H9 (cell line): Measurements from ENCODE around the gene NEURL1. TPM values are rescaled to one million over a fixed set of nuclear protein-coding genes. Genes with fewer than 3 reads are reported as not detected.

Experiments used
- DNase-seq: peaks from one replicate; pipeline ENCODE4 v3.0.0-alpha.2; 2017
- H2AFZ ChIP-seq: one replicate; pipeline ENCODE4 v1.6.1; 2013; ENCODE audit warnings: mild to moderate bottlenecking, low read length, control low read depth, moderate library complexity
- H2AK5ac ChIP-seq: 2 replicates; pipeline ENCODE4 v1.6.1; 2013; ENCODE audit warnings: low read length, control low read depth, mixed read lengths; ENCODE audit not compliant: insufficient read length
- H2BK120ac ChIP-seq: one replicate; pipeline ENCODE4 v1.6.1; 2013; ENCODE audit warnings: low read depth, mild to moderate bottlenecking, low read length, control low read depth, inconsistent platforms; ENCODE audit not compliant: poor library complexity, severe bottlenecking
- H2BK12ac ChIP-seq: 2 replicates; pipeline ENCODE4 v1.6.1; 2013; ENCODE audit warnings: low read length, control low read depth, mixed read lengths, low read depth; ENCODE audit not compliant: insufficient read length
- H2BK15ac ChIP-seq: 2 replicates; pipeline ENCODE4 v1.6.1; 2013; ENCODE audit warnings: low read depth, low read length, control low read depth
- H2BK20ac ChIP-seq: one replicate; pipeline ENCODE4 v1.6.1; 2013; ENCODE audit warnings: low read depth, mild to moderate bottlenecking, low read length, control low read depth, inconsistent platforms; ENCODE audit not compliant: poor library complexity, severe bottlenecking
- H2BK5ac ChIP-seq: 2 replicates; pipeline ENCODE4 v1.6.1; 2013; ENCODE audit warnings: low read length, control low read depth, mixed read lengths; ENCODE audit not compliant: insufficient read length
- H3K14ac ChIP-seq: 2 replicates; pipeline ENCODE4 v1.6.1; 2013; ENCODE audit warnings: low read length, control low read depth; ENCODE audit not compliant: insufficient read depth
- H3K18ac ChIP-seq: 2 replicates; pipeline ENCODE4 v1.6.1; 2013; ENCODE audit warnings: low read depth, mild to moderate bottlenecking, mixed read lengths, low read length, control low read depth; ENCODE audit not compliant: insufficient read length
- H3K23ac ChIP-seq: 2 replicates; pipeline ENCODE4 v1.6.1; 2013; ENCODE audit warnings: low read length, control low read depth, mixed read lengths, low read depth; ENCODE audit not compliant: insufficient read length
- H3K23me2 ChIP-seq: 2 replicates; pipeline ENCODE4 v1.6.1; 2013; ENCODE audit warnings: low read depth, mild to moderate bottlenecking, mixed read lengths, low read length, control low read depth; ENCODE audit not compliant: insufficient read length, poor library complexity, severe bottlenecking
- H3K27ac ChIP-seq: 2 replicates; pipeline ENCODE4 v1.5.1; 2013; ENCODE audit warnings: low read length, control low read depth, mixed read lengths, low read depth; ENCODE audit not compliant: insufficient read length
- H3K27me3 ChIP-seq: 2 replicates; pipeline ENCODE4 v1.6.1; 2013; ENCODE audit warnings: low read length, control low read depth, inconsistent platforms; ENCODE audit not compliant: insufficient read depth
- H3K4ac ChIP-seq: 2 replicates; pipeline ENCODE4 v1.6.1; 2013; ENCODE audit warnings: low read depth, mild to moderate bottlenecking, control low read depth, inconsistent platforms, low read length, moderate library complexity
- H3K4me1 ChIP-seq: 2 replicates; pipeline ENCODE4 v1.6.1; 2013; ENCODE audit warnings: low read length, control low read depth, inconsistent platforms; ENCODE audit not compliant: insufficient read depth
- H3K4me2 ChIP-seq: 2 replicates; pipeline ENCODE4 v1.6.1; 2013; ENCODE audit warnings: low read length, control low read depth, mixed read lengths; ENCODE audit not compliant: insufficient read length, insufficient read depth
- H3K56ac ChIP-seq: 2 replicates; pipeline ENCODE4 v1.6.1; 2013; ENCODE audit warnings: low read depth, mild to moderate bottlenecking, mixed read lengths, low read length, control low read depth; ENCODE audit not compliant: insufficient read length
- H3K79me1 ChIP-seq: 2 replicates; pipeline ENCODE4 v1.6.1; 2013; ENCODE audit warnings: low read depth, mild to moderate bottlenecking, moderate library complexity, low read length, control low read depth, inconsistent platforms; ENCODE audit not compliant: insufficient read depth, poor library complexity, severe bottlenecking
- H3K79me2 ChIP-seq: 2 replicates; pipeline ENCODE4 v1.6.1; 2013; ENCODE audit warnings: low read length, control low read depth, inconsistent platforms; ENCODE audit not compliant: insufficient read depth
- H3K9ac ChIP-seq: 2 replicates; pipeline ENCODE4 v1.6.1; 2013; ENCODE audit warnings: low read length, control low read depth, mixed read lengths; ENCODE audit not compliant: insufficient read length; ENCODE audit errors: extremely low read depth
- H3K9me3 ChIP-seq: one replicate; pipeline ENCODE4 v1.6.1; 2013; ENCODE audit warnings: low read depth, low read length, inconsistent platforms; ENCODE audit not compliant: control insufficient read depth
- H3T11ph ChIP-seq: one replicate; pipeline ENCODE4 v1.6.1; 2013; ENCODE audit warnings: mild to moderate bottlenecking, low read length, control low read depth, inconsistent platforms
- H4K20me1 ChIP-seq: one replicate; pipeline ENCODE4 v1.6.1; 2013; ENCODE audit not compliant: control insufficient read depth, insufficient read length, insufficient read depth
- H4K5ac ChIP-seq: 2 replicates; pipeline ENCODE4 v1.6.1; 2013; ENCODE audit warnings: low read depth, mild to moderate bottlenecking, mixed read lengths, low read length, control low read depth; ENCODE audit not compliant: insufficient read length
- H4K8ac ChIP-seq: replicated peaks from 2 replicates; pipeline ENCODE4 v1.6.1; 2013; ENCODE audit warnings: low read length, control low read depth, mixed read lengths, low read depth; ENCODE audit not compliant: insufficient read length
- H4K91ac ChIP-seq: 2 replicates; pipeline ENCODE4 v1.6.1; 2013; ENCODE audit warnings: low read depth, mild to moderate bottlenecking, moderate library complexity, mixed read lengths, low read length, control low read depth; ENCODE audit not compliant: insufficient read length
- H3K27ac Mint-ChIP-seq, 3 experiments: 2 replicates in 2 of 3; 3 replicates in 1 of 3; pipeline ENCODE4 v1.8.0; 2020 to 2021; ENCODE audit warnings: mixed read lengths in 3 of 3, mild to moderate bottlenecking in 1 of 3, moderate library complexity in 1 of 3
- H3K27me3 Mint-ChIP-seq: 2 replicates; pipeline ENCODE4 v1.8.0; 2021; ENCODE audit warnings: low read depth, mild to moderate bottlenecking, moderate library complexity, mixed read lengths
- H3K36me3 Mint-ChIP-seq, 3 experiments: 2 replicates in 2 of 3; 3 replicates in 1 of 3; pipeline ENCODE4 v1.8.0; 2020 to 2021; ENCODE audit warnings: low read depth in 3 of 3, mixed read lengths in 3 of 3; ENCODE audit not compliant: insufficient read depth in 1 of 3
- H3K4me1 Mint-ChIP-seq, 2 experiments: 2 replicates each; pipeline ENCODE4 v1.8.0; 2020; ENCODE audit warnings: mixed read lengths in 2 of 2
- H3K4me3 Mint-ChIP-seq, 2 experiments: 2 replicates in 1 of 2; 3 replicates in 1 of 2; pipeline ENCODE4 v1.8.0; 2020 to 2021; ENCODE audit warnings: mild to moderate bottlenecking in 2 of 2, mixed read lengths in 2 of 2, moderate library complexity in 1 of 2
- H3K9me3 Mint-ChIP-seq, 2 experiments: 2 replicates in 1 of 2; 3 replicates in 1 of 2; pipeline ENCODE4 v1.8.0; 2020; ENCODE audit warnings: mild to moderate bottlenecking in 2 of 2, mixed read lengths in 2 of 2, moderate library complexity in 1 of 2
- WGBS: extraction: QIAGEN DNeasy Blood & Tissue Kit; methylation state at CpG from one replicate; pipeline ENCODE4 v1.1.7; 2013; ENCODE audit warnings: missing lambda C conversion rate, low lambda C conversion rate, mixed read lengths; ENCODE audit not compliant: insufficient read length; ENCODE audit errors: extremely low coverage; 5-methylcytosine and 5-hydroxymethylcytosine counted together
- total RNA-seq: library from RNA; stranded (reverse); gene quantifications from 2 replicates; pipeline ENCODE4 v1.2.1, GENCODE V29; 2021
- TF ChIP-seq, protein P1 (sequence below): fragments of 200-600 bp; sonication (generic); conservative IDR thresholded peaks from 3 replicates; pipeline ENCODE4 v1.8.0; 2021; ENCODE audit warnings: antibody characterized with exemption, mild to moderate bottlenecking

The NEURL1 gene
- total RNA-seq, 1 experiment from 2014 or later = 1.2 TPM

DNA sequence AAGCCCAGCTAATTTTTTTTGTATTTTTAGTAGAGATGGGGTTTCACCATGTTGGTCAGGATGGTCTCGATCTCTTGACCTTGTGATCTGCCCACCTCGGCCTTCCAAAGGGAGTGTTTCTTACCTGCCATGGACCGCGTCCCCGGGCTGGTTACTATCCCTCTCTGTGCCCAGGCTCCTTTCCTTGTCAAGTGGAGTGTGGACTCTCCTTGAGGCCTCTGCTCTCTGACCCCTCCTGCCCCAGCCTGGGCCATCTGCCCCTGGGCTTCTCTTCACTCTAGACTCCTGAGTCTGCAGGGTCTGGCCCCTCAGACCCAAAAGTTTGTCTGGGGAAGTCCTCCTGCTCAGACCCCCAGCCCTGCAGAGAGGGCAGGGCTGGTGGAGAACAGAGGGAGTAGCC is 20.7 kb downstream of the NEURL1 start:
- H3K18ac ChIP-seq = no peak overlapping the region
- no peak overlapping the region for H3K56ac ChIP-seq
- no peaks in the 10 kb centered on the region for H3K9me3 Mint-ChIP-seq
- no peaks in the 10 kb centered on the region; the same call in 1 of the 2 replicates for H3K27me3 Mint-ChIP-seq
- no peak overlapping the region for H2AK5ac ChIP-seq
- H3K27me3 ChIP-seq = no peaks in the 10 kb centered on the region
- no peak overlapping the region for H2BK5ac ChIP-seq
- H3K4me3 Mint-ChIP-seq = no peak overlapping the region
- H2BK12ac ChIP-seq = no peak overlapping the region
- H3K4ac ChIP-seq = no peak overlapping the region
- H4K8ac ChIP-seq = no peak overlapping the region
- no peaks in the 10 kb centered on the region for H3K23me2 ChIP-seq
- WGBS = no CpG with 5 or more reads among the region's 5 CpGs
- H3K27ac ChIP-seq = no peak overlapping the region
- no peaks in the 10 kb centered on the region; the same call in 1 of the 2 replicates for H3K4me1 ChIP-seq
- no peak overlapping the region for H3T11ph ChIP-seq
- H4K20me1 ChIP-seq = no peaks in the 10 kb centered on the region
- no peak overlapping the region for H3K14ac ChIP-seq
- no peak overlapping the region for H2AFZ ChIP-seq
- no peak overlapping the region for H4K91ac ChIP-seq
- H3K36me3 Mint-ChIP-seq = no peaks in the 10 kb centered on the region
- H3K23ac ChIP-seq = no peak overlapping the region
- no peak overlapping the region for H4K5ac ChIP-seq
- no peaks in the 10 kb centered on the region for H3K79me2 ChIP-seq
- H3K79me1 ChIP-seq = no peaks in the 10 kb centered on the region
- H3K27ac Mint-ChIP-seq = no peak overlapping the region; a peak in 1 of 7 replicates
- no peak overlapping the region for H3K4me2 ChIP-seq
- no peaks in the 10 kb centered on the region for H3K9me3 ChIP-seq
- H2BK20ac ChIP-seq = no peak overlapping the region
- H3K9ac ChIP-seq = no peak overlapping the region
- H2BK120ac ChIP-seq = no peak overlapping the region
- TF ChIP-seq, protein P1, sequence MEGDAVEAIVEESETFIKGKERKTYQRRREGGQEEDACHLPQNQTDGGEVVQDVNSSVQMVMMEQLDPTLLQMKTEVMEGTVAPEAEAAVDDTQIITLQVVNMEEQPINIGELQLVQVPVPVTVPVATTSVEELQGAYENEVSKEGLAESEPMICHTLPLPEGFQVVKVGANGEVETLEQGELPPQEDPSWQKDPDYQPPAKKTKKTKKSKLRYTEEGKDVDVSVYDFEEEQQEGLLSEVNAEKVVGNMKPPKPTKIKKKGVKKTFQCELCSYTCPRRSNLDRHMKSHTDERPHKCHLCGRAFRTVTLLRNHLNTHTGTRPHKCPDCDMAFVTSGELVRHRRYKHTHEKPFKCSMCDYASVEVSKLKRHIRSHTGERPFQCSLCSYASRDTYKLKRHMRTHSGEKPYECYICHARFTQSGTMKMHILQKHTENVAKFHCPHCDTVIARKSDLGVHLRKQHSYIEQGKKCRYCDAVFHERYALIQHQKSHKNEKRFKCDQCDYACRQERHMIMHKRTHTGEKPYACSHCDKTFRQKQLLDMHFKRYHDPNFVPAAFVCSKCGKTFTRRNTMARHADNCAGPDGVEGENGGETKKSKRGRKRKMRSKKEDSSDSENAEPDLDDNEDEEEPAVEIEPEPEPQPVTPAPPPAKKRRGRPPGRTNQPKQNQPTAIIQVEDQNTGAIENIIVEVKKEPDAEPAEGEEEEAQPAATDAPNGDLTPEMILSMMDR = no peak
- H3K4me1 Mint-ChIP-seq = peaks cover 0 to 5% of the 10 kb centered on the region in 2 experiments; a peak in 1 of 4 replicates
- H2BK15ac ChIP-seq = no peak overlapping the region
- DNase-seq = no peak
